K562 (cell line): Measurements from ENCODE around the gene NOS2. TPM values are rescaled to one million over a fixed set of nuclear protein-coding genes. Genes with fewer than 3 reads are reported as not detected.

Experiments
- ATAC-seq: fragments of 200-7000 bp; cut with Tn5 transposase; 3 replicates; pipeline ENCODE4 v1.9.1; 2020; ENCODE audit warnings: moderate library complexity
- BruUV-seq: library from RNA; stranded (reverse); fragments of 400-500 nt; replicated peaks from 2 replicates; lab custom pipeline; 2021; lab: Mats Ljungman, UMichigan
- CTCF ChIA-PET: fragments of 300-600 bp; formaldehyde crosslinking; extraction: SDS; loops from one replicate; lab custom pipeline; 2021; ENCODE audit warnings: low intra/inter-chr PET ratio; lab: Yijun Ruan, JAX
- POLR2A ChIA-PET: fragments of 300-600, 350-650 bp; sonication (Branson Sonifier 250); formaldehyde crosslinking; extraction: SDS; loops from one replicate; lab custom pipeline; 2021; ENCODE audit warnings: antibody characterized with exemption, inconsistent platforms; lab: Yijun Ruan, JAX
- DNase-seq, 4 experiments: peaks; one replicate each; pipeline versions ENCODE4 v3.0.0 to v3.0.0-alpha.2; 2011 to 2018; ENCODE audit warnings: low spot score in 3 of 4, mixed read lengths in 3 of 4; ENCODE audit errors: extremely low read depth in 1 of 4
- FAIRE-seq: peaks from 2 replicates; lab custom pipeline; 2011; peaks lifted over from hg19 to GRCh38; lab: Jason Lieb, UNC
- H2AFZ ChIP-seq: 2 replicates; pipeline ENCODE4 v1.6.0; 2011; ENCODE audit warnings: low read depth, low read length, control low read depth, inconsistent platforms
- H3K27ac ChIP-seq: fragments of 200-600 bp; 3 replicates; pipeline ENCODE4 v1.8.0; 2011; ENCODE audit warnings: low read depth, mild to moderate bottlenecking, control low read depth, inconsistent platforms, low read length, moderate library complexity, mixed read lengths; ENCODE audit errors: extremely low read depth
- H3K27me3 ChIP-seq, 2 experiments: fragments of 300-600 bp in 1 of 2; 2 replicates in 1 of 2; 3 replicates in 1 of 2; pipeline versions ENCODE4 v1.6.0 to v1.8.0; 2011; ENCODE audit warnings: inconsistent platforms in 2 of 2, low read length in 2 of 2, mild to moderate bottlenecking in 1 of 2, mixed read lengths in 1 of 2, moderate library complexity in 1 of 2; ENCODE audit not compliant: control insufficient read depth in 2 of 2, insufficient read depth in 2 of 2
- H3K36me3 ChIP-seq: fragments of 300-600 bp; 3 replicates; pipeline ENCODE4 v1.8.0; 2011; ENCODE audit warnings: mild to moderate bottlenecking, low read length, inconsistent platforms; ENCODE audit not compliant: control insufficient read depth, insufficient read depth
- H3K4me1 ChIP-seq, 2 experiments: fragments of 200-600 bp in 1 of 2; replicated peaks in 1 of 2; 2 replicates in 1 of 2; 3 replicates in 1 of 2; pipeline versions ENCODE4 v1.5.1 to v1.8.0; 2011; ENCODE audit warnings: inconsistent platforms in 2 of 2, low read length in 2 of 2, mild to moderate bottlenecking in 1 of 2, mixed read lengths in 1 of 2, moderate library complexity in 1 of 2; ENCODE audit not compliant: control insufficient read depth in 2 of 2, insufficient read depth in 2 of 2
- H3K4me2 ChIP-seq: 2 replicates; pipeline ENCODE4 v1.6.1; 2011; ENCODE audit warnings: low read length, control low read depth, inconsistent platforms, mixed read lengths; ENCODE audit not compliant: insufficient read depth
- H3K4me3 ChIP-seq: fragments of 200-600 bp; sonication (generic), shearing (Covaris generic); 2 replicates; pipeline ENCODE4 v1.5.1; 2016; ENCODE audit warnings: control low read depth, inconsistent platforms
- H3K79me2 ChIP-seq: fragments of 200-600 bp; 3 replicates; pipeline ENCODE4 v1.8.0; 2011; ENCODE audit warnings: low read length, inconsistent platforms; ENCODE audit not compliant: control insufficient read depth, insufficient read depth
- H3K9ac ChIP-seq, 2 experiments: 2 replicates each; pipeline versions ENCODE4 v1.6.0 to v1.6.1; 2011; ENCODE audit warnings: low read depth in 2 of 2, low read length in 2 of 2, control low read depth in 1 of 2, inconsistent platforms in 1 of 2, mild to moderate bottlenecking in 1 of 2, mixed read lengths in 1 of 2; ENCODE audit not compliant: insufficient read depth in 1 of 2
- H3K9me1 ChIP-seq: one replicate; pipeline ENCODE4 v1.6.0; 2011; ENCODE audit warnings: inconsistent platforms, mild to moderate bottlenecking, low read length, moderate library complexity; ENCODE audit not compliant: control insufficient read depth, insufficient read depth
- H3K9me3 ChIP-seq: replicated peaks from 2 replicates; pipeline ENCODE4 v1.5.1; 2011; ENCODE audit warnings: low read depth, low read length, inconsistent platforms; ENCODE audit not compliant: control insufficient read depth, insufficient read depth
- H4K20me1 ChIP-seq: replicated peaks from 2 replicates; pipeline ENCODE4 v1.6.1; 2011; ENCODE audit warnings: low read length, inconsistent platforms, mixed read lengths; ENCODE audit not compliant: control insufficient read depth, insufficient read depth
- ILF3 ChIP-seq: fragments of 450-650 bp; IDR thresholded peaks from 2 replicates; pipeline ENCODE4 v1.6.1; 2018; ENCODE audit warnings: antibody characterized with exemption, mild to moderate bottlenecking, moderate library complexity, borderline replicate concordance
- IRF2 ChIP-seq: sonication (generic); formaldehyde crosslinking; IDR thresholded peaks from 2 replicates; pipeline ENCODE4 v1.8.1; 2022; ENCODE audit warnings: mild to moderate bottlenecking, missing genetic modification reagents
- NCOA2 ChIP-seq, 2 experiments: fragments of 450-650 bp; IDR thresholded peaks; 2 replicates each; pipeline ENCODE4 v1.6.1; 2018; ENCODE audit warnings: mild to moderate bottlenecking in 2 of 2, moderate library complexity in 1 of 2; ENCODE audit not compliant: partially characterized antibody in 2 of 2
- NFRKB ChIP-seq: fragments of 450-650 bp; IDR thresholded peaks from 2 replicates; pipeline ENCODE4 v1.6.1; 2016; ENCODE audit warnings: low read depth
- PHTF2 ChIP-seq: fragments of 250-450 bp; sonication (Bioruptor Pico); IDR thresholded peaks from 2 replicates; pipeline ENCODE4 v1.5.0; 2021; ENCODE audit warnings: mild to moderate bottlenecking
- RAD51 ChIP-seq: fragments of 450-650 bp; IDR thresholded peaks from 2 replicates; pipeline ENCODE4 v1.7.1; 2016; ENCODE audit warnings: low read depth, mild to moderate bottlenecking, borderline replicate concordance
- SRSF9 ChIP-seq: fragments of 200-400 bp; formaldehyde crosslinking; IDR thresholded peaks from 2 replicates; pipeline ENCODE4 v1.6.1; 2017; ENCODE audit warnings: low read depth, low read length, borderline replicate concordance
- ZBTB40 ChIP-seq, 2 experiments: fragments of 450-650 bp in 1 of 2; sonication (generic) in 1 of 2; formaldehyde crosslinking in 1 of 2; IDR thresholded peaks; 2 replicates each; pipeline versions ENCODE4 v1.7.1 to v1.9.0; 2016 to 2022; ENCODE audit warnings: inconsistent platforms in 1 of 2, mild to moderate bottlenecking in 1 of 2, missing genetic modification reagents in 1 of 2
- ZNF121 ChIP-seq: sonication (generic); formaldehyde crosslinking; conservative IDR thresholded peaks from 2 replicates; pipeline ENCODE4 v1.8.0; 2022; ENCODE audit warnings: missing genetic modification reagents
- ZNF143 ChIP-seq: sonication (generic); formaldehyde crosslinking; IDR thresholded peaks from 2 replicates; pipeline ENCODE4 v1.9.0; 2022; ENCODE audit warnings: mild to moderate bottlenecking, missing genetic modification reagents
- ZNF764 ChIP-seq: fragments of 250-450 bp; sonication (Bioruptor Pico); IDR thresholded peaks from 2 replicates; pipeline ENCODE4 v1.4.0; 2020; ENCODE audit warnings: low read depth, mild to moderate bottlenecking, moderate library complexity
- WGBS: fragments of 100-300 bp; shearing (Covaris generic); methylation state at CpG from one replicate; pipeline ENCODE4 v1.1.6; 2016; ENCODE audit warnings: low coverage, mixed read lengths; ENCODE audit not compliant: insufficient coverage; ENCODE audit errors: missing lambda C conversion rate; 5-methylcytosine and 5-hydroxymethylcytosine counted together
- in situ Hi-C: fragments of 300-500 bp; cut with MboI; formaldehyde crosslinking; loops from 4 replicates; pipeline ENCODE4 v1.15.0; 2018; ENCODE audit warnings: inconsistent platforms, mixed read lengths
- intact Hi-C: fragments of 100-400 bp; cut with micrococcal nuclease; formaldehyde crosslinking; loops from 2 replicates; pipeline ENCODE4 v1.14.2; 2022
- polyA plus RNA-seq, 8 experiments: library from polyadenylated mRNA; depleted of rRNA in 4 of 8; stranded (reverse) in 5 of 8; unstranded in 3 of 8; fragments of >200 nt; fragmentation: Nextera tagmentation in 2 of 8; fragmentation: Illumina TruSeq in 1 of 8; extraction: Ambion mirVana in 2 of 8; extraction: Trizol in 1 of 8; gene quantifications; 2 replicates each; pipeline versions ENCODE4 v1.2.1 to v1.2.3, GENCODE V29; 2011 to 2014; ENCODE audit warnings: inconsistent platforms in 1 of 8, missing spikeins in 1 of 8
- total RNA-seq, 7 experiments: library from RNA; depleted of rRNA in 6 of 7; stranded (reverse); fragments of >200 nt in 6 of 7; fragmentation: Illumina TruSeq in 2 of 7; extraction: Trizol in 2 of 7; gene quantifications; 2 replicates each; pipeline versions ENCODE4 v1.2.1 to v1.2.3, GENCODE V29; 2011 to 2021; ENCODE audit warnings: low replicate concordance in 1 of 7
- TF ChIP-seq, protein P1 (sequence below): fragments of 450-650 bp; conservative IDR thresholded peaks from 2 replicates; pipeline ENCODE4 v1.6.1; 2016; ENCODE audit warnings: missing genetic modification characterization, low read depth, mild to moderate bottlenecking, missing compliant biosample characterization, moderate library complexity

The NOS2 gene
- total and polyA plus RNA-seq, 9 of the 15 experiments (the other 6 are each of a cell fraction or from before 2014, with no cell fraction given), result not detected

GRCh38 chr17:27819145-27819544, 18.8 kb upstream of the NOS2 start:
- peaks cover 2% of the 10 kb centered on the region; the same call in 1 of the 2 replicates for H3K9me3 ChIP-seq
- 0% methylated on average over 1 of the region's 1 CpG for WGBS
- H3K9ac ChIP-seq, result no peak overlapping the region
- no TSS peak for BruUV-seq
- CTCF ChIA-PET, result no interaction called here
- peaks cover 0 to 10% of the 10 kb centered on the region in 2 experiments; a peak in 1 of 5 replicates for H3K27me3 ChIP-seq
- no peaks in the 10 kb centered on the region for H3K79me2 ChIP-seq
- H3K36me3 ChIP-seq, result no peaks in the 10 kb centered on the region
- ATAC-seq (no peak), DNase-seq (no peak), FAIRE-seq (no peak)
- in situ Hi-C loops, result no loop called here
- POLR2A ChIA-PET, result no interaction called here
- H3K4me2 ChIP-seq, result no peak overlapping the region
- H3K9me1 ChIP-seq, result no peaks in the 10 kb centered on the region
- no peak overlapping the region for H3K4me3 ChIP-seq
- intact Hi-C loops, result no loop called here
- no peak overlapping the region for H3K27ac ChIP-seq
- H2AFZ ChIP-seq, result no peak overlapping the region
- no peaks in the 10 kb centered on the region for H3K4me1 ChIP-seq
- no peaks in the 10 kb centered on the region; the same call in 1 of the 2 replicates for H4K20me1 ChIP-seq
- TF ChIP-seq IRF2 (CRISPR knock-in tag) (no peak), ZNF764 (CRISPR knock-in tag) (no peak), ZNF143 (CRISPR knock-in tag) (no peak), ILF3 (no peak), ZBTB40 (IDR thresholded peaks at IDR 0.05) (no peak), ZBTB40 (CRISPR knock-in tag; IDR thresholded peaks at IDR 0.05) (no peak), RAD51 (no peak), NFRKB (no peak), SRSF9 (no peak), ZNF121 (CRISPR knock-in tag) (no peak), NCOA2 (IDR thresholded peaks at IDR 0.05; ENCODE audit: partially characterized antibody in 2 of 2) (no peak), PHTF2 (CRISPR knock-in tag) (no peak)
- TF ChIP-seq, protein P1, sequence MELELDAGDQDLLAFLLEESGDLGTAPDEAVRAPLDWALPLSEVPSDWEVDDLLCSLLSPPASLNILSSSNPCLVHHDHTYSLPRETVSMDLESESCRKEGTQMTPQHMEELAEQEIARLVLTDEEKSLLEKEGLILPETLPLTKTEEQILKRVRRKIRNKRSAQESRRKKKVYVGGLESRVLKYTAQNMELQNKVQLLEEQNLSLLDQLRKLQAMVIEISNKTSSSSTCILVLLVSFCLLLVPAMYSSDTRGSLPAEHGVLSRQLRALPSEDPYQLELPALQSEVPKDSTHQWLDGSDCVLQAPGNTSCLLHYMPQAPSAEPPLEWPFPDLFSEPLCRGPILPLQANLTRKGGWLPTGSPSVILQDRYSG (tag), result no peak
